ENCODE measurements around the gene GMDS. TPM values are rescaled to one million over a fixed set of nuclear protein-coding genes. Genes with fewer than 3 reads are reported as not detected.

GMDS gene
- total and polyA plus RNA-seq, 2 of the 8 experiments (the other 6 are each of a cell fraction or from before 2014, with no cell fraction given): 16.8 to 50.0 TPM

DNA sequence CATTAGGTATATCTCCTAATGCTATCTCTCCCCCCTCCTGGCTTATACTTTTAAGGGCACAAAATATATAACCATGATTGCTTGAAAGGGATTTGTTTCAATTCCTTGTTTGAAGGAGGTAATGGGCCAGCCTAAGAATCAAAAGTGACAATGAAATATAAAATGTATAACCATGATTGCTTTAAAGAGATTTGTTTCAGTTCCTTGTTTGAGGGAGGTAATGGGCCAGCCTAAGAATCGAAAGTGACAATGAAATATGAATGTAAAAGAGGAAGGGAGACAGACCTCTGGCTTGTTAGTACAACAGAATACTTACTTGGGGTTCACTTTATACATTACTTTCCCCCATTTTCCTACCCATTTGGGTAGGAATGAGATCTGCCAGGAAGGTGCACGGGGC lies 580.2 kb downstream of the GMDS start:
- no peak for TF ChIP-seq KDM5A (IDR thresholded peaks at IDR 0.05; ENCODE audit: low read length)
- no peak for TF ChIP-seq CBX5 (IDR thresholded peaks at IDR 0.05; ENCODE audit: low read depth, low read length)
- no peak for TF ChIP-seq POLR2AphosphoS5 (IDR thresholded peaks at IDR 0.05; ENCODE audit: low read depth, low read length)
- no peak for TF ChIP-seq MAFK (IDR thresholded peaks at IDR 0.05; ENCODE audit: low read depth, low read length)
- TF ChIP-seq POU5F1 (IDR thresholded peaks at IDR 0.05; ENCODE audit: low read depth, low read length): no peak
- no peak for TF ChIP-seq CREB1 (IDR thresholded peaks at IDR 0.05)
- TF ChIP-seq SP2 (IDR thresholded peaks at IDR 0.05; ENCODE audit: low read length): no peak
- no peak for TF ChIP-seq RAD21 (IDR thresholded peaks at IDR 0.05 in 1 of 2, conservative IDR thresholded peaks at IDR 0.05 in 1 of 2; ENCODE audit: low read depth in 2 of 2, low read length in 2 of 2)
- TF ChIP-seq, protein P1, sequence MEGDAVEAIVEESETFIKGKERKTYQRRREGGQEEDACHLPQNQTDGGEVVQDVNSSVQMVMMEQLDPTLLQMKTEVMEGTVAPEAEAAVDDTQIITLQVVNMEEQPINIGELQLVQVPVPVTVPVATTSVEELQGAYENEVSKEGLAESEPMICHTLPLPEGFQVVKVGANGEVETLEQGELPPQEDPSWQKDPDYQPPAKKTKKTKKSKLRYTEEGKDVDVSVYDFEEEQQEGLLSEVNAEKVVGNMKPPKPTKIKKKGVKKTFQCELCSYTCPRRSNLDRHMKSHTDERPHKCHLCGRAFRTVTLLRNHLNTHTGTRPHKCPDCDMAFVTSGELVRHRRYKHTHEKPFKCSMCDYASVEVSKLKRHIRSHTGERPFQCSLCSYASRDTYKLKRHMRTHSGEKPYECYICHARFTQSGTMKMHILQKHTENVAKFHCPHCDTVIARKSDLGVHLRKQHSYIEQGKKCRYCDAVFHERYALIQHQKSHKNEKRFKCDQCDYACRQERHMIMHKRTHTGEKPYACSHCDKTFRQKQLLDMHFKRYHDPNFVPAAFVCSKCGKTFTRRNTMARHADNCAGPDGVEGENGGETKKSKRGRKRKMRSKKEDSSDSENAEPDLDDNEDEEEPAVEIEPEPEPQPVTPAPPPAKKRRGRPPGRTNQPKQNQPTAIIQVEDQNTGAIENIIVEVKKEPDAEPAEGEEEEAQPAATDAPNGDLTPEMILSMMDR (IDR thresholded peaks at IDR 0.05; ENCODE audit: control extremely low read depth in 1 of 3, insufficient read depth in 1 of 3, low read depth in 1 of 3, low read length in 3 of 3): no peak
- CTCF ChIA-PET (ENCODE audit: partially characterized antibody): no interaction called here
- no peaks in the 10 kb centered on the region for H3K36me3 ChIP-seq (ENCODE audit: control insufficient read depth in 2 of 4, insufficient read depth in 4 of 4, low read length in 3 of 4)
- H2BK15ac ChIP-seq (ENCODE audit: low read length): no peak overlapping the region
- no peak overlapping the region for H3K9ac ChIP-seq (replicated peaks in 1 of 4; ENCODE audit: extremely low read depth in 1 of 4, low read depth in 3 of 4, low read length in 3 of 4)
- no peak overlapping the region for H2AK5ac ChIP-seq (ENCODE audit: low read depth, low read length)
- H3K18ac ChIP-seq (ENCODE audit: extremely low read depth, low read length): no peak overlapping the region
- no peaks in the 10 kb centered on the region for H3K23me2 ChIP-seq (ENCODE audit: low read depth, low read length)
- no peak overlapping the region for H3K27ac ChIP-seq (ENCODE audit: low read depth, low read length)
- H3K4me1 ChIP-seq (replicated peaks in 1 of 4; ENCODE audit: control insufficient read depth in 3 of 4, insufficient read depth in 4 of 4, low read length in 3 of 4): no peaks in the 10 kb centered on the region
- WGBS, 2 experiments (ENCODE audit: extremely low coverage in 1 of 2, insufficient coverage in 1 of 2, insufficient read length in 1 of 2, insufficient replicate concordance in 2 of 2, low coverage in 1 of 2, low lambda C conversion rate in 2 of 2, missing lambda C conversion rate in 1 of 2): 87% methylated on average over 2 of the region's 2 CpGs; no CpG with 5 or more reads in 1 of the 2 experiments
- H4K20me1 ChIP-seq (replicated peaks in 1 of 2; ENCODE audit: control insufficient read depth in 1 of 2, insufficient read depth in 2 of 2, low read length in 2 of 2): no peaks in the 10 kb centered on the region
- H3K79me2 ChIP-seq (ENCODE audit: control insufficient read depth in 1 of 2, insufficient read depth in 2 of 2, low read length in 2 of 2): no peaks in the 10 kb centered on the region
- no peak overlapping the region for H3K23ac ChIP-seq (ENCODE audit: insufficient read length)
- H4K5ac ChIP-seq (ENCODE audit: insufficient read length, low read depth, low read length): no peak overlapping the region
- no peak overlapping the region for H3K4me2 ChIP-seq (ENCODE audit: insufficient read depth in 1 of 2, low read depth in 2 of 2, low read length in 2 of 2)
- H3K9me3 ChIP-seq (ENCODE audit: insufficient read depth in 2 of 2, low read depth in 1 of 2, low read length in 1 of 2): no peaks in the 10 kb centered on the region
- no peak overlapping the region for H3K56ac ChIP-seq (replicated peaks; ENCODE audit: insufficient read length, low read depth, low read length)
- no peak overlapping the region for H2BK5ac ChIP-seq (ENCODE audit: low read depth, low read length)
- no peak overlapping the region for H2BK20ac ChIP-seq (ENCODE audit: low read length)
- FAIRE-seq (no peak), DNase-seq (ENCODE audit: low read depth in 1 of 2, low spot score in 2 of 2) (no peak)
- no peak overlapping the region for H4K8ac ChIP-seq (ENCODE audit: extremely low read depth, insufficient read depth, low read length)
- H3K27me3 ChIP-seq (replicated peaks in 1 of 4; ENCODE audit: control insufficient read depth in 3 of 4, extremely low read depth in 1 of 4, insufficient read depth in 3 of 4, low read length in 3 of 4): no peaks in the 10 kb centered on the region
- POLR2A ChIA-PET (ENCODE audit: partially characterized antibody): no interaction called here
- no peak overlapping the region for H2BK120ac ChIP-seq (replicated peaks; ENCODE audit: low read depth, low read length)
- no peak overlapping the region for H3K4me3 ChIP-seq (ENCODE audit: extremely low read depth in 1 of 4, insufficient read depth in 2 of 4, low read depth in 3 of 4, low read length in 4 of 4)
- no peak overlapping the region for H2BK12ac ChIP-seq (ENCODE audit: low read depth, low read length)
- H3K4ac ChIP-seq (replicated peaks; ENCODE audit: insufficient read length, low read depth, low read length): no peak overlapping the region
- H3K79me1 ChIP-seq (ENCODE audit: low read depth, low read length): no peaks in the 10 kb centered on the region
- H3K14ac ChIP-seq (ENCODE audit: insufficient read length): no peak overlapping the region
- H2AFZ ChIP-seq (ENCODE audit: low read length): no peak overlapping the region
- no peak overlapping the region for H4K91ac ChIP-seq (replicated peaks; ENCODE audit: insufficient read length, low read length)
